A204.1 (cell line): ENCODE data around the gene CLASP1.
"Not testable (repeated sequence)": the region's sequence is repeated elsewhere in the genome, so short reads cannot be mapped to it uniquely, and the experiment has no call there.

Experiments
- FAIRE-seq: peaks from 2 replicates; lab custom pipeline; 2012; peaks lifted over from hg19 to GRCh38; lab: Jason Lieb, UNC

The CLASP1 gene

GRCh38 chr2:121309801-121310200 is 339.5 kb downstream of the CLASP1 start:
- FAIRE-seq, result no peak

- no peak for FAIRE-seq
These were observed 339.9 kb downstream of the CLASP1 start for GRCh38 chr2:121309323-121309722.

- no peak for FAIRE-seq
These were observed 342.2 kb downstream of the CLASP1 start for GRCh38 chr2:121307048-121307447.

- FAIRE-seq, result no peak
These were observed 344.3 kb downstream of the CLASP1 start for GRCh38 chr2:121304941-121305340.

GRCh38 chr2:121303531-121304263 is 345.6 kb downstream of the CLASP1 start:
- no peak for FAIRE-seq

- FAIRE-seq, result not testable (repeated sequence)
These were observed 348.1 kb downstream of the CLASP1 start for GRCh38 chr2:121301190-121301589.

GRCh38 chr2:121298476-121298875 is 350.8 kb downstream of the CLASP1 start:
- no peak for FAIRE-seq

- not testable (repeated sequence) for FAIRE-seq
These were observed 351.4 kb downstream of the CLASP1 start for GRCh38 chr2:121297866-121298265.

GRCh38 chr2:121297217-121297830 is 351.9 kb downstream of the CLASP1 start:
- FAIRE-seq, result no peak

GRCh38 chr2:121295911-121296650 is 353.2 kb downstream of the CLASP1 start:
- FAIRE-seq, result no peak

GRCh38 chr2:121294881-121295840 is 354.1 kb downstream of the CLASP1 start:
- no peak for FAIRE-seq

- FAIRE-seq, result no peak
These were observed 355.6 kb downstream of the CLASP1 start for GRCh38 chr2:121293450-121294325.

GRCh38 chr2:121291251-121291580 is 358.0 kb downstream of the CLASP1 start:
- FAIRE-seq, result no peak

- FAIRE-seq, result no peak
These were observed 360.0 kb downstream of the CLASP1 start for GRCh38 chr2:121289271-121289670.

GRCh38 chr2:121288454-121289231 is 360.6 kb downstream of the CLASP1 start:
- FAIRE-seq, result no peak

- FAIRE-seq, result no peak
These were observed 361.3 kb downstream of the CLASP1 start for GRCh38 chr2:121287956-121288355.
